Fibroblast of gingiva (primary cell): ENCODE data around the gene LPCAT3.

Source experiments
- DNase-seq: peaks from one replicate; pipeline ENCODE4 v3.0.0-alpha.2; 2011; ENCODE audit warnings: low read depth

LPCAT3 gene

GRCh38 chr12:6963791-6964413, 54.4 kb downstream of the LPCAT3 start:
- no peak for DNase-seq

GRCh38 chr12:6963016-6963731, 55.1 kb downstream of the LPCAT3 start:
- DNase-seq: no peak

GRCh38 chr12:6962285-6963015, 55.8 kb downstream of the LPCAT3 start:
- no peak for DNase-seq

GRCh38 chr12:6961695-6962284, 56.5 kb downstream of the LPCAT3 start:
- DNase-seq: peak; percentile 69

- peak; percentile 65 for DNase-seq
Observed at GRCh38 chr12:6961278-6961694, 57.0 kb downstream of the LPCAT3 start.

- peak; percentile 32 for DNase-seq
Observed at GRCh38 chr12:6960593-6961277, 57.5 kb downstream of the LPCAT3 start.

GRCh38 chr12:6959805-6960592, 58.3 kb downstream of the LPCAT3 start:
- no peak for DNase-seq

GRCh38 chr12:6959058-6959804, 59.0 kb downstream of the LPCAT3 start:
- DNase-seq: no peak

- no peak for DNase-seq
Observed at GRCh38 chr12:6958609-6959057, 59.6 kb downstream of the LPCAT3 start.

- DNase-seq: no peak
Observed at GRCh38 chr12:6957741-6958608, 60.3 kb downstream of the LPCAT3 start.

GRCh38 chr12:6957151-6957701, 61.0 kb downstream of the LPCAT3 start:
- DNase-seq: no peak

GRCh38 chr12:6956021-6956727, 62.1 kb downstream of the LPCAT3 start:
- DNase-seq: no peak

GRCh38 chr12:6955108-6956020, 62.9 kb downstream of the LPCAT3 start:
- DNase-seq: no peak

- DNase-seq: no peak
Observed at GRCh38 chr12:6954316-6955107, 63.8 kb downstream of the LPCAT3 start.

- DNase-seq: no peak
Observed at GRCh38 chr12:6953442-6954315, 64.6 kb downstream of the LPCAT3 start.
